ENCODE data around the gene PLCL2.

- TF ChIP-seq, protein P1, sequence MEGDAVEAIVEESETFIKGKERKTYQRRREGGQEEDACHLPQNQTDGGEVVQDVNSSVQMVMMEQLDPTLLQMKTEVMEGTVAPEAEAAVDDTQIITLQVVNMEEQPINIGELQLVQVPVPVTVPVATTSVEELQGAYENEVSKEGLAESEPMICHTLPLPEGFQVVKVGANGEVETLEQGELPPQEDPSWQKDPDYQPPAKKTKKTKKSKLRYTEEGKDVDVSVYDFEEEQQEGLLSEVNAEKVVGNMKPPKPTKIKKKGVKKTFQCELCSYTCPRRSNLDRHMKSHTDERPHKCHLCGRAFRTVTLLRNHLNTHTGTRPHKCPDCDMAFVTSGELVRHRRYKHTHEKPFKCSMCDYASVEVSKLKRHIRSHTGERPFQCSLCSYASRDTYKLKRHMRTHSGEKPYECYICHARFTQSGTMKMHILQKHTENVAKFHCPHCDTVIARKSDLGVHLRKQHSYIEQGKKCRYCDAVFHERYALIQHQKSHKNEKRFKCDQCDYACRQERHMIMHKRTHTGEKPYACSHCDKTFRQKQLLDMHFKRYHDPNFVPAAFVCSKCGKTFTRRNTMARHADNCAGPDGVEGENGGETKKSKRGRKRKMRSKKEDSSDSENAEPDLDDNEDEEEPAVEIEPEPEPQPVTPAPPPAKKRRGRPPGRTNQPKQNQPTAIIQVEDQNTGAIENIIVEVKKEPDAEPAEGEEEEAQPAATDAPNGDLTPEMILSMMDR (IDR thresholded peaks at IDR 0.05) = no peak
- no peak for TF ChIP-seq POLR2A (IDR thresholded peaks at IDR 0.05)
These were observed 28.5 kb downstream of the PLCL2 start for GRCh38 chr3:16913264-16913580.
